ENCODE data around the gene GLI3.

The GLI3 gene

DNA sequence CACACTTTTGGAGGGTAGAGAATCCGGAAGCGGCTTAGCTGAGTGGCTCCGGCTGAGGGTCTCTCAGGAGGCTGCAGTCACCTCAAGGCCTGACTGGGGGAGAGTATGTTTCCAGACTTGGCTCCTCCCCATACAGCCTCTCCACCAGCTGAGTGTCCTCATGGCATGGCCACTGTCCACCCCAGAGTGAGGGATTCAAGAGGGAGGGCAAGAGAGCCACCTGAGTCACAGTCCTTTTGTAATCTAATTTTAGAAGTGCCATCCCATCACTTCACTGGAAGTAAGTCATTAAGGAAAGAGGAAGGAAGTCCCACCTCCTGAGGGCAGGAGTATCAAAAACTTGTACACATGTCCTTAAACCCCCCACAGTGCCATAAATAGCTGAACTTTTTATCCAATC lies 134.0 kb downstream of the GLI3 start:
- no peak for DNase-seq

- DNase-seq, result no peak
Measured at GRCh38 chr7:42102301-42102700, 134.7 kb downstream of the GLI3 start.

- DNase-seq, result no peak
Measured at GRCh38 chr7:42100156-42100508, 136.9 kb downstream of the GLI3 start.

- DNase-seq, result no peak
Measured at GRCh38 chr7:42099470-42100155, 137.4 kb downstream of the GLI3 start.

- DNase-seq, result no peak
Measured at GRCh38 chr7:42099066-42099465, 137.9 kb downstream of the GLI3 start.

DNA sequence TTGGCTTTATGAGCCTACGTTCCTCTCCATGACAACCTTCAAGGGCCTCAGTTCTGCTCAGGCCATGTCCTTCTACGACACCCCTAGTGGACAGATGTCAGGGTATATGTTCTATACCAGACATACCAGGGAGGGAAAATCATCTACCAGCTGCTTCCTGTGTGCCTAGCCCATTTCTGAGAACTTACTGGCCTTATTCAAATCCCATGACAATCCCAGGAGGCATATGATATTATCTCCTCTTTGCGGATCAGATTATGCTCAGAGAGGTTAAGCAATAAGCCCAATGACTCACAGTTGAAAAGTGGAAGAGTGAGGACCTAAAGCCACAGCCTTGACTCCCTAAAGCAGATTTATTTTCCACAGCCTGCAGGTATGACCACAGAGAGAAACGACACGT lies 139.3 kb downstream of the GLI3 start:
- DNase-seq, result no peak

GRCh38 chr7:42096681-42097561 lies 140.1 kb downstream of the GLI3 start:
- no peak for DNase-seq

- DNase-seq, result no peak
Measured at GRCh38 chr7:42096268-42096667, 140.7 kb downstream of the GLI3 start.

- DNase-seq, result no peak
Measured at GRCh38 chr7:42095791-42096190, 141.2 kb downstream of the GLI3 start.

- no peak for DNase-seq
Measured at GRCh38 chr7:42093349-42093905, 143.6 kb downstream of the GLI3 start.

GRCh38 chr7:42091461-42092291 lies 145.3 kb downstream of the GLI3 start:
- no peak for DNase-seq

DNA sequence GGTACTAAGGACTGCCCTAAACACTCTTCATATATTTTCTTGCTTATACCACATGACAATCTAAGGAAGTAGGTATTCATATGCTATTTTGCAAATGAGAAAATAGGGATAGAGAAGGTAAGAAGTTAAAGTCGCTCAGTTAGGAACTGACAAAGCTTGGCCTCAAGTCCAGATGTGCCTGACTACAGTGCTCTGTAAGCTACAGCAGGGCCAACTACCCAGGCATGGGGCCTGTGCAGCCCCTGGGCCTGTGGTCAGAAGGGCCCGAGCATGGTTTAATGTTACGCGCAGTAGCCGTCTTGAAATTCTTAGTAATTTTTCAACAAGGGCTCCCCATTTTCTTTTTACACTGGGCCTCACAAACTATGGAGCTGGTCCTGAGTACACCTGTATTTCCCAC lies 146.2 kb downstream of the GLI3 start:
- DNase-seq, result no peak

GRCh38 chr7:42090056-42090455 lies 147.0 kb downstream of the GLI3 start:
- no peak for DNase-seq

DNA sequence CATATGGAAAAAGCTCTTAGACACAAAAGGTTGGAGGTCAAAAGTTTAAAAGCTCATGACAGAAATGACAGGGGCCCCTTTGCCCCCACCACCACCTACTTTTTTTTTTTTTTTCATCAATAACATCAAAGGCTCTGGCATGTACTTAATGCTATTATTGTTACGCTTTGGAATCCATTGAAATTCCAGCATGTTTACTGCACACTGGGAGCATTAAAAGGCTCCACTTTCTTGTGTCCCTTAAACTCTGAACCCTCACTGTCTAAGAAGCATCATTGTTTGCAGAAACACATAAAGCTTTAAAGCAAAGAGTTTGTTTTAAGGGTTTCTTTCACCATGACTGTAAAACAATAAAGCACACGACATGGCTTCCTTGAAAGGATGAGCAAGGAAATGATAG lies 149.4 kb downstream of the GLI3 start:
- DNase-seq, result no peak

GRCh38 chr7:42085531-42085930 lies 151.5 kb downstream of the GLI3 start:
- no peak for DNase-seq

- no peak for DNase-seq
Measured at GRCh38 chr7:42084263-42084662, 152.7 kb downstream of the GLI3 start.

- no peak for DNase-seq
Measured at GRCh38 chr7:42083284-42083683, 153.7 kb downstream of the GLI3 start.

DNA sequence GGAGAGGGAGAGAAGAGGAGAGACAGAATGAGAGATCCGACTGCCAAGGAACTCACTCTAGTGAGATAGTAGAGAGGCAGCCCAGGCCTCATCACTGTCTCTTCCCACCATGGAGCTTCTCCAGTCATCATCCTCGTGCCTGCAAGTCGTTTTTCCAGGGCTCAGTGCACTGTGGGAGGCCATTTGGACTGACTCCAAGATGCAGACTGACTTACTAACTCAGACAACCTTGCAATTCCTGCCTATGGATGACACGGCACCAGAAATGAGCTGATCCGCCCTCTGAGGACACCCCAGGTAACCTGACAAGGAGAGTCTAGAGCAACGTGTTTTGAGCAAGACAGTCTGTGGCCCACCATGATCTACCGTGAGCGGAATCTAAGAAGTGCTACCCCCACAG lies 154.9 kb downstream of the GLI3 start:
- DNase-seq, result no peak

GRCh38 chr7:42081671-42082070 lies 155.3 kb downstream of the GLI3 start:
- DNase-seq, result no peak

DNA sequence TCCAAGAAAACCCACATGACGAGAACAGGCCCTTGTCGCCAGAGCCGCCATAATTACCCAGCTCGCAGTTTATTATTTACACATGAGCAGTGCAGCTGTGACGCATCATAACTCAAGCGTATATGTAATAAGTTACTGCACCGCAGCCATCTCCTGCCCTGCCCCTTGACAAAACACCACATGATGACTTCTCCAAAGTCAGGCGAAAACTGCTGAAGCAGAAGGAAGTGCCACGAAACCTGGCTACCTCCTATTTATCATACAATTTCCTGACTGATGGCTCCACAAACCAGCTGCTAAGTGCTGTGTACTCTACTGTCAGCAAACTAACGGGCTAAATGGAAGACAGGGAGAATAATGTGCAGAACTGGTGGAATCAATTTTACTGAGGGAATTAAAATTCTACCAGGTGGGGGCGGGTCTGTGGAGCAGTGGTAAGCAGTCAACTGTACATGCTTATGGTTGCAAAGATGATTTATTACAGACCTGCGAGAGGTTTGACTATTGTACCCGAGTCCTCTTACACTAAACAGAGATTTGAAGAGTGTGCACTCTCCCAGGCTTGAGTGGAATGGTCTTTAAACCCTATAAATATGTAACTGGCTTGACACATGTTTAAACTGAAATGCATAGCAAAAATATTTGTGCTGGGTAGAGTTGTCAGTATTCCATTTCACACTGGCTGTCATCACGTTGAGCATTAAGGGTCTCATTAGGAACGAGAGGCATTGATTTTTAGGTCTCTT lies 156.0 kb downstream of the GLI3 start:
- no peak for DNase-seq

DNA sequence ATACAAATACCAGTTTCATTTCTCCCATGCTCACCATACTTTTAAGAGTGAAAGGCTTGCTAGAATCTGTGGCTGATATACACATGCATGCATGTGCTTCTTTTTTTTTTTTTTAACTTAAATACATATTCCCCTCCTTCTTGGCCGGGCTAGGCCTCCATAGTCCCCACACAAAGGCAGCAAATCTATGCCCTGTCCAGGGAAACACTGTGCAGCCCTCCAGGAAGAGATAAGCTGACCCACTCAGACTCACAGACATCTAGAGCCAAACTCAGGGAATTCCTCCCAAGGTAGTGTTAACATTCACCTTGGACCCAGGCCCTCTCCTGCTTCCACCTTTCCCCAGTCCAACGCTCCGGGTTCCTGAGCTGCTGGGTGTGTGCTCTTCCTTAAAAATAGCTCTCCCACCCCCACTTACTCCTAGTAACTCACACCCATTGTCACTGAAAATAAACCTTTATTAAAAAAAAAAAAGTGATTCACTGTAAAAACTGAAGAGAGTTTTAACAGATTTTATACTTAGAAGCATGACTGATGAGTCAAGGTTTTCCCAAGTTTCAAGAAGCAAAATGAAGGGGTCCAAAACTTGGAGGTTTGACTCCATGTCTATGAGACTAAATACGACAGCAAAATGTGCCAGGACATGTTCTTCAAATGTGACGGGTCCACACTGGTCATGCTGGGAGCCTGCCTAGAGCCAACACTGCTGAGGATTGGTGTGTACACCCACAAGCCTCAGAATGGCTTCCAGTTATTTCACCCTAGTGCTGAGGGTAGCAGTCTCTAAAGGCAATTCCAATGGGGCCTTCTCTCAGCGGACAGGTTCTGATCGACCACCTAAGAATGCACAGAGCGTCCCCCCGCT lies 159.5 kb downstream of the GLI3 start:
- DNase-seq, result no peak
